ENCODE results near the gene GARIN1A.

DNA sequence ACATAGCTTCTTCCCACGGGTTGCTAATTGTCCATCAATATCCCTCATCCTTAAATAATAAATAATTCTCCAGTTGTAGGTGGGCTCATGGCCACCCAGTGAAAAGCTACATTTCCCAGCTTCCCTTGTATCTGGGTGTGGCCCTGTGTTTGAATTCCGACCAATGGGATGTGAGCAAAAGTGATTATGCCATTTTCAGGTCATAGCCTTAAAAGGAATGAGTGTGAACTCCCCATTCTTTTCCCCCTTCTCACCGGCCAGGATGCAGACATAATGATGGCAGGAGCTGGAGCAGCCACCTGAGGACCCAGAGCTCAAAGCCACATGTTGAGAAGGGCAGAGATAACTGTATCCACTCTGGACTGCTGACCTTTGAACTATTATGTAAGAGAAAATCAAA lies 36.7 kb downstream of the GARIN1A start:
- TF ChIP-seq CTCF (IDR thresholded peaks at IDR 0.05) (no peak), EZH2 (IDR thresholded peaks at IDR 0.05; ENCODE audit: borderline replicate concordance, insufficient read depth, low read depth, low read length, poor library complexity, severe bottlenecking) (no peak)
